ENCODE measurements around the gene TMEM175. TPM values are rescaled to one million over a fixed set of nuclear protein-coding genes. Genes with fewer than 3 reads are reported as not detected.

The TMEM175 gene
- total RNA-seq, 1 donor: 13.8 TPM

DNA sequence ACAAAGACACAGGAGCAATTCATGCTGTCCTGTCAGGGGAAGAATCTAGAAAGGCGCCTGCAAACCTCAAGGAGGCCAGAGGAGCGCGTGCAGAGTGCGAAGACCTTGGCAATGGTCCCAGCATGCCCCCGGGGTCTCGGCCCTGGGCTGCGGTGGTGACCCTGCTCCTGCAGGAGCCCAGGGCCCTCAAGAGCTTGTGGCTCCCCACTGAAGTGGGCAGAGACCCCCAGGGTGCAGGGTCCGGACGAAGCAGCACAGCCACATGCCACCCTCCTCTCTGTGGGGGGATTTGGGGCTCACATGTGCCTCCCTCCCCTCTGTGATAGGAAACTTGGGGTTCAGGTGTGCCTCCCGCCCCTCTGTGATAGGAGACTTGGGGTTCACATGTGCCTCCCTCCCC lies 39.5 kb upstream of the TMEM175 start:
- H3K4me3 ChIP-seq (ENCODE audit: low read depth, low read length): no peak overlapping the region
- TF ChIP-seq, protein P1, sequence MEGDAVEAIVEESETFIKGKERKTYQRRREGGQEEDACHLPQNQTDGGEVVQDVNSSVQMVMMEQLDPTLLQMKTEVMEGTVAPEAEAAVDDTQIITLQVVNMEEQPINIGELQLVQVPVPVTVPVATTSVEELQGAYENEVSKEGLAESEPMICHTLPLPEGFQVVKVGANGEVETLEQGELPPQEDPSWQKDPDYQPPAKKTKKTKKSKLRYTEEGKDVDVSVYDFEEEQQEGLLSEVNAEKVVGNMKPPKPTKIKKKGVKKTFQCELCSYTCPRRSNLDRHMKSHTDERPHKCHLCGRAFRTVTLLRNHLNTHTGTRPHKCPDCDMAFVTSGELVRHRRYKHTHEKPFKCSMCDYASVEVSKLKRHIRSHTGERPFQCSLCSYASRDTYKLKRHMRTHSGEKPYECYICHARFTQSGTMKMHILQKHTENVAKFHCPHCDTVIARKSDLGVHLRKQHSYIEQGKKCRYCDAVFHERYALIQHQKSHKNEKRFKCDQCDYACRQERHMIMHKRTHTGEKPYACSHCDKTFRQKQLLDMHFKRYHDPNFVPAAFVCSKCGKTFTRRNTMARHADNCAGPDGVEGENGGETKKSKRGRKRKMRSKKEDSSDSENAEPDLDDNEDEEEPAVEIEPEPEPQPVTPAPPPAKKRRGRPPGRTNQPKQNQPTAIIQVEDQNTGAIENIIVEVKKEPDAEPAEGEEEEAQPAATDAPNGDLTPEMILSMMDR (IDR thresholded peaks at IDR 0.05; ENCODE audit: insufficient read depth, low read length): no peak
- no peak for DNase-seq (ENCODE audit: low read depth)

DNA sequence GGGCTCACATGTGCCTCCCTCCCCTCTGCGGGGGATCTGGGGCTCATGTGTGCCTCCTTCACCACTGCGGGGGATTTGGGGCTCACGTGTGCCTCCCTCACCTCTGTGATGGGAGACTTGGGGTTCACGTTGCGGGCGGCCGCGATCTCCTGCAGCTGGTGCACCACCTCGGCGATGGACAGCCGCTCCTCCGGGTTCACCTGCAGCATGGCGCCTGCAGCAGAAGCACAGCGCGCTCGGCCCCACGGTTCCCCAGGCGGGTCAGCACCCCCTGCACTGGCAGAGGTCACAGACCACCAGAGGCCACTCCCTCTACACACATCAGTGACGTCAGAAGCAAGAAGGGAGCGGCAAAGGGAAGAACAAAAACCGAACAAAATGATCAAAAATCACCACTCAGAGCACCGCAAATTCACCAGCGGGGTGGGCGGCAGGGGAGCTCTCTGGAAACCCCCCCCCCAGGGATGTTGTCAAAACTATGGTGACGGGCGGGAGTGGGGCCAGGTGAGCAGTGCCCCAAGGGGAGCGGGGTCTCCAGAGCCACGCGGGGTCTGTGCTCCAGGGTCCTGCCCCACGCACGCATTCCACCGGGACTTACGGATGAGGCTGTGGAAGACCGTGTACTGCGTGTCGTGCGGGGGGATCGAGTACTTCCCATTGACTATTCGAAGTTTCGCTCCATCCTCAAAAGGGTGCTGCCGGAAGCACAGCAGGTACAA lies 38.8 kb upstream of the TMEM175 start:
- TF ChIP-seq, protein P1 (IDR thresholded peaks at IDR 0.05; ENCODE audit: insufficient read depth, low read length): no peak
- no peak overlapping the region for H3K4me3 ChIP-seq (ENCODE audit: low read depth, low read length)
- no peak for DNase-seq (ENCODE audit: low read depth)

DNA sequence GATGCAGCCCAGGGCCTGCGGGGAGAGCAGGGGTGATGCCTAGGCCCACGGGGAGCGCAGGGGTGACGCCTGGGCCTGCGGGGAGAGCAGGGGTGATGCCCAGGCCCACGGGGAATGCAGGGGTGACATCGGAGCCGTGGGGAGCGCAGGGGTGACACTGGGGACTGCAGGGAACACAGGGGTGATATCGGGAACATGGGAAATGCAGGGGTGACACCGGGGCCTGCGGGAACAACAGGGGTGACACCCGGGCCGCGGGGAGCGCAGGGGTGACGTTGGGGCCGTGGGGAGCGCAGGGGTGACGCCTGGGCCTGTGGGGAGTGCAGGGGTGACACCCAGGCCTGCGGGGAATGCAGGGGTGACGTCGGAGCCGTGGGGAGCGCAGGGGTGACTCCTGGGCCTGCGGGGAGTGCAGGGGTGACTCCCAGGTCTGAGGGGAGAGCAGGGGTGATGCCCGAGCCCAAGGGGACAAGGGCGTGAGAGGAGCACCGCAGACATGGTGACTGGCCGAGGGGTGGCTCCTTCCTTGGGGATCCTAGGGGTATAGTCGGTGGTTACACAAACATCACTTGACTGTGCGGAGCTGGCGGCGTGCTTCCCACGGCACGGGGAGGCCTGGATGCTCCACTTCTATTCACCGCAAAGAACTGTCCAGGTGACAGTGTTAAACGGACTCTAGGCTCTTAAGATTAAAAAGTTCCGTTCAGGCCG lies 38.1 kb upstream of the TMEM175 start:
- TF ChIP-seq, protein P1 (IDR thresholded peaks at IDR 0.05; ENCODE audit: insufficient read depth, low read length): no peak
- no peak for DNase-seq (ENCODE audit: low read depth)
- H3K4me3 ChIP-seq (ENCODE audit: low read depth, low read length): no peak overlapping the region

DNA sequence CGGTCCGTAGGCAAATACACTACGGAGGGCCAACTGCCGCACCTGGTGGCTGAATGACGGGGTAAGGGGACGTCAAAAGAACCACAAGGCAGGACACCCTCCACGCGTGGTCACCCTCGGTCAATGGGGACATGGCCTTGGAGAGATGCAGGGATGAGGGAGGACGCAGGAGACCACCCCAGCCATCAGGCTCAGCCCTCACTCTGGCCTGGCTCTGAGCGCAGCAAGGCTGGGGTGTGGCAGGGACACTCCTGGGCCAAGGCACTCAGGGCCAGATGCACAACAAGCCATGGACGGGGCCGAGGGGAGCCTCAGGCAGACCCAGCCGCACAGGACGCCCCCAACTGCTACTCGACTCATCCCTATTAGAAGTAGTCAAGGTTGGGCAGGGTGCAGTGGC lies 36.7 kb upstream of the TMEM175 start:
- H3K4me3 ChIP-seq (ENCODE audit: low read depth, low read length): no peak overlapping the region
- no peak for DNase-seq (ENCODE audit: low read depth)
- TF ChIP-seq, protein P1 (IDR thresholded peaks at IDR 0.05; ENCODE audit: insufficient read depth, low read length): no peak

DNA sequence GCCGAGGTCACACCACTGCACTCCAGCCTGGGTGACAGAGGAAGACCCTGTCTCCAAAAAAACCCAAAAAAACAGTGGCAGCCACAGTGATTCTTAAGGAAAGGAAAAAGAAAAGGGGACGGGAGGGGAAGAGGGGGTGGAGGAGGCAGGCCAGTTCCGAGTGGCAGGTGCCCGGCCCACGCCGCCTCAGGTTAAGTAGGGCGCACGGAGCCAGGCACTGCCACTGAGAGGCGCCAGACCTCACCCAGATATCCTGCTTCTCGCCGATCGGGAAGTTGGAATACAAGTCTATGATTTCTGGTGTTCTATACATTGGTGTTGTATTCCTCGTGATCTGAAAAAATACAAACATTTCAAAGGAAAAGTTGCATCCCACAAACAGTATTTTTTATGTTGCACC lies 36.0 kb upstream of the TMEM175 start:
- H3K4me3 ChIP-seq (ENCODE audit: low read depth, low read length): no peak overlapping the region
- no peak for DNase-seq (ENCODE audit: low read depth)
- TF ChIP-seq, protein P1 (IDR thresholded peaks at IDR 0.05; ENCODE audit: insufficient read depth, low read length): no peak

DNA sequence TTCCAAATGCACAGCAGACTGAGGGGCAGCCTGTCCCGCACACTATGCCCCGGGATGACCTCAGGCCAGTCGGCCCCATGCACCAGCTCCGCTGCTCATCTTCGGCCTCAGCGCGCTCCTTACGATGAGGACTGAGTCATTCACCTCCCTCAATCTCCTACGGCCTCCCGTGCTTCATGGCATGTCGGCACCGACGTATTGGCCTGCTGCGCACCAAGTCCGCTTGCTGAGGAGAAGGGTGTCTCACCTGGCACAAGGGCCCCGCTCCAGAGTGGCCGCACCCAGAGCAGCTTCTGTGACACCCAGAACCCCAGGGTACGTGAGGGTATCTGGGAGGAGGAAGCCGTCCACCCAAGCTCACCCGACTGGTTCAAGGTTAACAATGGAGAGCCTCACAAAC lies 35.6 kb upstream of the TMEM175 start:
- DNase-seq (ENCODE audit: low read depth): no peak
- TF ChIP-seq, protein P1 (IDR thresholded peaks at IDR 0.05; ENCODE audit: insufficient read depth, low read length): no peak
- no peak overlapping the region for H3K4me3 ChIP-seq (ENCODE audit: low read depth, low read length)

Measured in fibroblast of the aortic adventitia (primary cell).